Endothelial cell of umbilical vein (primary cell): ENCODE measurements around the gene TNIK. TPM values are rescaled to one million over a fixed set of nuclear protein-coding genes. Genes with fewer than 3 reads are reported as not detected.

ENCODE experiments used
- BruUV-seq: library from RNA; stranded (reverse); fragments of 400-500 nt; replicated peaks from 2 replicates; lab custom pipeline; 2021; lab: Mats Ljungman, UMichigan
- CTCF ChIA-PET: fragments of 300-600, 350-600 bp; sonication (Branson Sonifier 250); formaldehyde crosslinking; loops from one replicate; lab custom pipeline; 2021; ENCODE audit warnings: antibody characterized with exemption, inconsistent platforms; lab: Charles Lee
- POLR2A ChIA-PET: fragments of 300-600, 350-600 bp; sonication (Branson Sonifier 250); formaldehyde crosslinking; loops from one replicate; lab custom pipeline; 2021; ENCODE audit warnings: antibody characterized with exemption, inconsistent platforms; lab: Charles Lee
- DNase-seq: peaks from one replicate; pipeline ENCODE4 v3.0.0-alpha.2; 2011; ENCODE audit warnings: low read depth, low spot score
- FAIRE-seq: peaks from 2 replicates; lab custom pipeline; 2011; peaks lifted over from hg19 to GRCh38; lab: Jason Lieb, UNC
- H2AFZ ChIP-seq: 2 replicates; pipeline ENCODE4 v1.6.0; 2012; ENCODE audit warnings: low read depth, low read length, control low read depth, inconsistent platforms
- H3K27ac ChIP-seq: 2 replicates; pipeline ENCODE4 v1.5.1; 2011; ENCODE audit warnings: low read depth, mild to moderate bottlenecking, control low read depth, low read length, moderate library complexity; ENCODE audit not compliant: insufficient read depth
- H3K27me3 ChIP-seq, 2 experiments: 2 replicates each; pipeline versions ENCODE4 v1.6.0 to v1.6.1; 2011; ENCODE audit warnings: low read length in 2 of 2, mixed read lengths in 1 of 2; ENCODE audit not compliant: control insufficient read depth in 2 of 2, insufficient read depth in 2 of 2
- H3K36me3 ChIP-seq, 2 experiments: 2 replicates in 1 of 2; 3 replicates in 1 of 2; pipeline ENCODE4 v1.5.1; 2011; ENCODE audit warnings: low read length in 2 of 2, mild to moderate bottlenecking in 1 of 2, moderate library complexity in 1 of 2; ENCODE audit not compliant: control insufficient read depth in 2 of 2, insufficient read depth in 2 of 2; ENCODE audit errors: extremely low read depth in 1 of 2
- H3K4me1 ChIP-seq: 3 replicates; pipeline ENCODE4 v1.5.1; 2011; ENCODE audit warnings: mild to moderate bottlenecking, low read length; ENCODE audit not compliant: control insufficient read depth, insufficient read depth; ENCODE audit errors: extremely low read depth
- H3K4me2 ChIP-seq: 2 replicates; pipeline ENCODE4 v1.6.1; 2011; ENCODE audit warnings: low read length, control low read depth, mixed read lengths; ENCODE audit not compliant: insufficient read depth
- H3K4me3 ChIP-seq, 3 experiments: fragments of 200-600 bp in 1 of 3; sonication (generic), shearing (Covaris generic) in 1 of 3; replicated peaks in 1 of 3; 2 replicates each; pipeline ENCODE4 v1.5.1; 2011 to 2016; ENCODE audit warnings: control low read depth in 3 of 3, low read length in 3 of 3, mild to moderate bottlenecking in 2 of 3, inconsistent platforms in 1 of 3, low read depth in 1 of 3, moderate library complexity in 1 of 3; ENCODE audit not compliant: insufficient read depth in 1 of 3
- H3K79me2 ChIP-seq: 2 replicates; pipeline ENCODE4 v1.6.0; 2012; ENCODE audit warnings: low read length, inconsistent platforms; ENCODE audit not compliant: control insufficient read depth, insufficient read depth
- H3K9ac ChIP-seq: replicated peaks from 2 replicates; pipeline ENCODE3; 2011; ENCODE audit warnings: low read length, control low read depth; ENCODE audit not compliant: insufficient read depth; ENCODE audit errors: extremely low read depth
- H3K9me1 ChIP-seq: replicated peaks from 3 replicates; pipeline ENCODE4 v1.6.0; 2011; ENCODE audit warnings: mild to moderate bottlenecking, low read length; ENCODE audit not compliant: control insufficient read depth, insufficient read depth; ENCODE audit errors: extremely low read depth
- H3K9me3 ChIP-seq: replicated peaks from 2 replicates; pipeline ENCODE4 v1.5.1; 2012; ENCODE audit warnings: low read length, inconsistent platforms; ENCODE audit not compliant: control insufficient read depth, insufficient read depth
- H4K20me1 ChIP-seq: replicated peaks from 2 replicates; pipeline ENCODE3; 2011; ENCODE audit warnings: mild to moderate bottlenecking, low read length; ENCODE audit not compliant: control insufficient read depth, insufficient read depth; ENCODE audit errors: extremely low read depth
- EZH2 ChIP-seq: IDR thresholded peaks from 2 replicates; pipeline ENCODE4 v1.6.1; 2012; ENCODE audit warnings: borderline replicate concordance, low read depth, mild to moderate bottlenecking, moderate library complexity, low read length, inconsistent platforms; ENCODE audit not compliant: severe bottlenecking
- GATA2 ChIP-seq: IDR thresholded peaks from 2 replicates; pipeline ENCODE4 v1.7.0; 2011; ENCODE audit warnings: low read depth, mild to moderate bottlenecking, moderate library complexity, mixed read lengths, low read length; ENCODE audit not compliant: insufficient read length, insufficient read depth
- POLR2A ChIP-seq: IDR thresholded peaks from 2 replicates; pipeline ENCODE4 v1.6.1; 2012; ENCODE audit warnings: low read depth, mild to moderate bottlenecking, control low read depth, low read length
- dilution Hi-C: fragments of 300-500 bp; cut with MboI; formaldehyde crosslinking; loops from one replicate; pipeline ENCODE4 v1.15.0; 2019; ENCODE audit warnings: low sequenced_read_pairs; ENCODE audit not compliant: extremely low pct_ligation_motif_present
- intact Hi-C: fragments of 100-400 bp; cut with micrococcal nuclease; formaldehyde crosslinking; loops from one replicate; pipeline ENCODE4 v1.10.0; 2022
- polyA plus RNA-seq, 4 experiments: library from polyadenylated mRNA; depleted of rRNA in 3 of 4; stranded (reverse) in 3 of 4; unstranded in 1 of 4; fragments of >200 nt; gene quantifications; 2 replicates each; pipeline versions ENCODE4 v1.2.1 to v1.2.3, GENCODE V29; 2011 to 2012; ENCODE audit warnings: missing spikeins in 1 of 4
- total RNA-seq: library from RNA; stranded (reverse); gene quantifications from 2 replicates; pipeline ENCODE4 v1.2.3, GENCODE V29; 2021

Gene TNIK
- total and polyA plus RNA-seq, 2 donors (not counting 3 experiments of a cell fraction or from before 2014, with no cell fraction given) = 10.9 to 39.7 TPM

GRCh38 chr3:171157980-171158379, 302.2 kb downstream of the TNIK start:
- TF ChIP-seq GATA2 = no peak
- TF ChIP-seq POLR2A = no peak
- dilution Hi-C loops = no loop called here
- BruUV-seq = no TSS peak

DNA sequence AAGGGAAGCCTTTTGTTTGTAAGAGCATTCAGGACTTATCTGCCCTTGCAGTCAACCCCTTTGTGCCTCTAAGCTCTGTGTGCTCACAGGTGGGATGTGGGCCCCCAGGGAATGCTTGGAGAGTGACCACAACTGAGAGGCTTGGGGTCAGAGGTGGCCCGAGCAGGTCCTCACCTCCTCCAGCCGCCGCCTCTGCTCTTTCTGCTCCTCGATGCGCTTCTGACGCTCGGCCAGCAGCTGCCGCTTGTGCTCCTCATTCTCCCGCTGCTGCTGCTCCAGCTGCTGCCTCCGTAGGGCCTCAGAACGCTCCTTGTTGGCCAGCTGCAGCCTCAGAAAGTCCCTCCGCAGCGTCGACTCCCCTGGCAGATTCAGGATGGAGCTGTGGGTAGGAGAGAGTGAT, 302.9 kb downstream of the TNIK start:
- no peaks in the 10 kb centered on the region for H3K9me3 ChIP-seq
- FAIRE-seq = no peak
- no peak for DNase-seq
- no peaks in the 10 kb centered on the region for H3K9me1 ChIP-seq
- TF ChIP-seq EZH2 (no peak), POLR2A (no peak)
- intact Hi-C loops = no loop called here
- H3K27ac ChIP-seq = no peak overlapping the region
- H2AFZ ChIP-seq = no peak overlapping the region
- no peak overlapping the region for H3K4me3 ChIP-seq
- no peak overlapping the region for H3K4me2 ChIP-seq
- H3K4me1 ChIP-seq = no peaks in the 10 kb centered on the region
- dilution Hi-C loops = no loop called here
- ChIA-PET CTCF (no interaction called here), POLR2A (no interaction called here)
- H3K9ac ChIP-seq = no peak overlapping the region
- no peaks in the 10 kb centered on the region for H3K79me2 ChIP-seq
- peaks cover 13 to 21% of the 10 kb centered on the region in 2 experiments for H3K36me3 ChIP-seq
- no peaks in the 10 kb centered on the region for H4K20me1 ChIP-seq
- no TSS peak for BruUV-seq
- H3K27me3 ChIP-seq = no peaks in the 10 kb centered on the region

More at GRCh38 chr3:171157980-171158379, 302.2 kb downstream of the TNIK start:
- no peaks in the 10 kb centered on the region for H3K4me1 ChIP-seq
- no peak overlapping the region for H3K4me3 ChIP-seq
- FAIRE-seq (no peak), DNase-seq (no peak)
- POLR2A ChIA-PET = no interaction called here
- no peaks in the 10 kb centered on the region for H3K9me1 ChIP-seq
- H3K9me3 ChIP-seq = no peaks in the 10 kb centered on the region
- no peaks in the 10 kb centered on the region for H4K20me1 ChIP-seq
- no peak overlapping the region for H3K4me2 ChIP-seq
- no peak overlapping the region for H3K27ac ChIP-seq
- H3K9ac ChIP-seq = no peak overlapping the region
- H3K27me3 ChIP-seq = no peaks in the 10 kb centered on the region
- no peak overlapping the region for H2AFZ ChIP-seq
- CTCF ChIA-PET = no interaction called here
- intact Hi-C loops = no loop called here
- peaks cover 13 to 21% of the 10 kb centered on the region in 2 experiments for H3K36me3 ChIP-seq
- no peaks in the 10 kb centered on the region for H3K79me2 ChIP-seq
